GM18502 (cell line): ENCODE results near the gene VDAC2.
"Not testable (repeated sequence)": the region's sequence is repeated elsewhere in the genome, so short reads cannot be mapped to it uniquely, and the experiment has no call there.

Experiments used
- ATAC-seq: cut with Tn5 transposase; IDR thresholded peaks from one replicate; pipeline ENCODE4 v1.9.1; 2021; ENCODE audit warnings: mild to moderate bottlenecking; ENCODE audit not compliant: unreplicated experiment, poor library complexity

VDAC2 gene, protein sequence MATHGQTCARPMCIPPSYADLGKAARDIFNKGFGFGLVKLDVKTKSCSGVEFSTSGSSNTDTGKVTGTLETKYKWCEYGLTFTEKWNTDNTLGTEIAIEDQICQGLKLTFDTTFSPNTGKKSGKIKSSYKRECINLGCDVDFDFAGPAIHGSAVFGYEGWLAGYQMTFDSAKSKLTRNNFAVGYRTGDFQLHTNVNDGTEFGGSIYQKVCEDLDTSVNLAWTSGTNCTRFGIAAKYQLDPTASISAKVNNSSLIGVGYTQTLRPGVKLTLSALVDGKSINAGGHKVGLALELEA

DNA sequence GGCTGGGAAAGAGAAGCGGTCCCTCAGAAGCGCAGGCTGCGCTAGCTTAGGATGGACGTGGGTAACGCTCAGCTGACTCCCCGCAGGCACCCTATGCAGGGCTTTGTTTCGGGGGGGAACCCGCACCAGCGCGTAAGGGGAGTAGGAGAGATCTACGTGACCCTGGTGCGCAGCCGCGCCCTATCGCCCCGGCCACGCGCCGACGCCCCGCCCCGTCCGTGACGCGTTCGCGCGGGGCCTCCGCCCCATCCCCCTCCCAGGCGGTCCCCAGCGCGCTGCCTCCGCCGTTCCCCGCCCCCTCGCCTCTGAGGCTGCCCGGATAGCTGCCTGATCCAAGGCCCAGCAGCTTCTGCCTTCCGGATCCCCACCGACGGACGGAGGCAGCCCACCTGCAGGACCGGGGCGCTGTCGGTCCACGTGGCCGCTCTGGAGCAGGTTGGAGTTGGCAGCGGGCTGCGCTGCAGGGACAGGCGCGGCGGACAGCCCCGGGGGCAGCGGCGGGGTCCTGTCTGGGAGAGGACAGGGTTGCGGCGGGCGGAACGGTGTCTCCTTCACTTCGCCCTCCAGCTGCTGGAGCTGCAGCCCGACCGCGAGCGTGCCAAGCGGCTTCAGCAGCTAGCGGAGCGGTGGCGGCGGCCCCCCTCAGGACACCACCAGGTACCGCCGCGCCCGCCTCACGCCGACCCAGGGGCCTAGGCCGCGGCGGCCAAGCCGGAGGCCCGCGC, at the start of gene VDAC2:
Gene VDAC2 (plus strand): TSS at position 515 of the 725 bp plus-strand sequence. CDS start 363 bp downstream, outside the sequence.
- peak; percentile 90 for ATAC-seq

DNA sequence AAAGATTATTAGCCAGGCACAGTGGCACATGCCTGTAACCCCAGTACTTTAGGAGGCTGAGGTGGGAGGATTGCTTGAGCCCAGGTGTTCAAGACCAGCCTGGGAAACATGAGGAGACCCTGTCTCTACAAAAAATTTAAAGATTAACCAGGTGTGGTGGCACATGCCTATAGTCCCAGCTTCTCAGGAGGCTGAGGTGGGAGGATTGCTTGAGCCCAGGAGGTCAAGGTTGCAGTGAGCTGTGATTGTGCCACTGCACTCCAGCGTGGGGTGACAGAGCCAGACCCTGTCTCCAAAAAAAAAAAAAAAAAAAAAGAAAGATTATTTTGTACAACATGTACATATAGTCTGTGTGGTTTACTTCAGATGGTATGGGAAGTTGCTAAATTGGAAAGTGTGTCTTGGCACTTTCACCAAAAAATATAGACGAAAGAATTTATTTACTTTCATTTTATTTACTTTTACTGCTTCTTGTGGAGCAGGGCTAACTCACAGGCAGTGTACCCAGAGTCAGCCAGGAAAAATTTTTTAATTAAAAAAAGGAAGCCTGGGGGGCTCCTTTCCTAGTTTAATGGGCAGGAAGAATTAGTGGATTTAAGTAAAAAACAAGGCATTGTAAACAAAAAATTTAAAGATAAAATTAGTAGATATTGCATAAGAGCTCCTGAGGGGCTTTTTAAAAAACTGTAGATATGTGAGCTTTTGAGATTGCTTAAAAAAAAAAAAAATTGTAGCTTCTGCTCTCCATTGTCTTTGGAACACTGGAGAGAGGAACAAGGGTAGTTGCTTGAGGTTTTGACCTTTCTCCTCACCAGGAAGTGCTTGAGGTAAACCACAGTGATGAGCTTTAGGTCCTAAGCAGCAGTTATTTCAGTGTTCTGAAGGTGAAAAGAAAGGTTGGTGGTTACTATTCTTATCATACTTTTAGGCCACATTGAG, 44.6 kb upstream of the VDAC2 start:
- peak; percentile 91 for ATAC-seq

DNA sequence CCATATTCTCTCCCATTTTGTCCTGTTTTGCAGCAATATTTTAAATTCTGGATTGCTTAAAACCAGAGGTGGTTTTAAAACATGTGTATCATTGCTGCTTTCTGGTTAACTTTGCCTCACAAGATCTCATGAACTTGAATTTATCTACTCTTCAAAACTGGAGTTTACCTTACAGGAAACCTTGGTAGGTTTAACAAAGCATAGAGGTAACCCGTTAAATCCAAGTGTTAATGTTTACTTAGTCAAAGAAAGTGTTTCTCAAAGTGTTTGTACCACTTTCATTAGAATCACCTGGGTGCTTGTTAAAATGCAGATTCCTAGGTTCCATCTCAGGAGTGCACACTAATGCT, 44.0 kb upstream of the VDAC2 start:
- peak; percentile 20 for ATAC-seq

DNA sequence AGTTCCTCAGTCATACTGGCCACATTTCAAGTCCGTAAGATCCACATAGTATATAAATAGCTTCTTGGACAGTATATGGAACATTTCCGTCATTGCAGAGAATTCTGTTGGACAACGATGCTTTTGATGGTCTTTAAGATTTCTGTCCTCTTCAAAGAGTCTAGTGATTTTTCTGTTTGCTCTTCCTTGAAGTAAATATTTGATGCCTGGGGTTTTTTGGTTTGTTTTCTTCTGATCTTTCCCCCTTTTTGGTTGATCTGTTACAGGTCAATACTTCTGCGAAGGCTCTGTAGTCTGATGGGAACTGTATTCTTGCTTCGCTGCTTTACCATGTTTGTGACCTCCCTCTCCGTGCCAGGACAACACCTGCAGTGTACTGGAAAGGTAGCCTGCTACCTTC, 42.3 kb upstream of the VDAC2 start:
- ATAC-seq: no peak

DNA sequence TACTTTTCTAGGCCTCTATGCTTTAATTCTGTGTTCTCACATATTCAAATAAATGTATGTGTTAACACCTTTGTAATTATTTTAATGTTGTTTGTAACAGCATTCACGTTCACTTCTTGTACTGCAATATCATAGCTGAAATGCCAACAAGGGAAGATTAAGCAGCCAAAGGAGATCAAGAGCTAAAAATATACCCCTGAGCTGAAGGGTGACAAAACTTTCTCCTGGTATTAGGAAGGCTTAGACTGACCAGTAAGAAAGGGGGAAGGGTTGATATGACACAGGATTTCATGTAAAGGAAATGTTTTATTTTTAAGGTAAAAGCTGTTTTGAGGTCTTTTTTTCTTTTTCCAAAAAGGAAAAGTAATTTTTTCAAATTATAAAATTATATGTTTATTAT, 40.4 kb upstream of the VDAC2 start:
- no peak for ATAC-seq

DNA sequence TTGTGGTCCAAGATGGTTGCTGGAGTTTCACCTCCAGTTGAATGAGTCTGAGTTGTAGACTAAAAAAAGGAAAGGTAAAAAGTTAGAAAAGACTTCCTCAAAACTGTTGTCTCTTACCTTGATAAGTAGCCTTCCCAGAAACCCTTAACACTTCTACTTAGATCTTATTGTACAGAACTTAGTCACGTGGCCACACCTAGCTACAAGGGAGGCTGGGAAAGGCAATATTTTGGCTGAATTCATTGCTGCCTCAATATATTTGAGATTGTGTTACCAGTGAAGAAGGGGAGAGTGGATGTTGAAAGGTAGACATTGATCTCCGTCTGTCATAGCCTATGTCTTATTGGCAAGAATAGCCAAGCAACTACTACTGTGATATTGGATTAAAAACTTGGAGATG, 35.5 kb upstream of the VDAC2 start:
- no peak for ATAC-seq

DNA sequence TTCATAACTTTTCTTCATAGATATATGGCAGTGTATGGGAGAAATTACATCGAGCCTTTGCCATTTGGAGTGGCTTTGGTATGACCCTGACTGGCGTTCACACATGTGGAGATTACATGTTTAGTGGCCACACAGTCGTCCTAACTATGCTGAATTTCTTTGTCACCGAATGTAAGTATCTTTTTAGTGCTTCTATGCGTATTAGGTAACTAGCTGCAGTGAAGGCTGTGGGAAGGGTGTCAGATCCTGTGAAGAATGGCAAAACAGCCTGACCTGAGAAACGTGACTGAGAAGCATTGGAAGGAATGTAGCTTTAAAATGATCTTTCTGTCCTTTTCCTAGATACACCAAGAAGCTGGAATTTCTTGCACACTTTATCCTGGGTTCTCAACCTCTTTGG, 34.5 kb upstream of the VDAC2 start:
- ATAC-seq: no peak

DNA sequence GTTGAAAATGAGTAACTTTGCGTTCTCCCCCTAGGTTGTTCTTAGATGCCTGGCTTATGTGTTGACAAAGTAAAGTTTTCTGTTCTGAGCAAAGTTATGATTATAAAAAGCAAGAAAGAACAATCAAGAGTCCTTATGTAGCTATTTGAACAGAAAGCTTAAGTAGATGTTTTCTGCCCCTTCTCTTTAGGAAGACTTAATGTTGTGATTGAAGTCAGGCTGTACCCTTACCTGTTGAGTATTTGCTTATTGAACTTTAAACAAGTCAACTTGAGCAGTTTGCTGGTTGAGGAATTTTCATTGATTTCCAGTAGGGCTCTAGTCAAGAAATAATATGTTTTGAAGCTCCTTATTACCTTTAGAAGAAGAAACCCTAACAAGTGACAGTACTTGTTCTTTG, 33.9 kb upstream of the VDAC2 start:
- ATAC-seq: no peak

DNA sequence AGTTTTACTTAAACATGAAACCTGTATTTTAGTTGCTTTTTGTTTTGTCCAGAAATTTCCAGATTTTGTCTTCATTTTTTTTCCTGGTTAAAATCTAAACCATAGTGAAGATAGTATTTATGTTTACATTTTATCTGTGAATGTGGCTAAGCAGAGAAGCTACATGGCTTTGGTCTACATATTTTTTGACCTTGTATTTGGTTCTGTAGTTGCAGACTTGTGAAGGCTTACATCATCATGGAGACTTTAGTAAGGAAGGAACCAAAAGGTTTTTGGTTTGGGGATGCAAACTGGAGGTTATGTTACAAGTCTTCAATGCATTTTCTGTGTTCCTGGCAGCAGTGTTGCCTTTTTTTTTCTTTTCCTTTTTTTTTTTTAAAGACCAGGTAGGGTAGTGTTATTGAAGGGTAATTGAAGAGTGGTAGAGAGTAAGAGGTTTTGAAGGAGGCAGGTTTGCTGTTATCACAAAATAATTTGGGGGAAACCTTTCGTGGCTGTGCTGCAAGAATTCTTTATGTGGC, 30.9 kb upstream of the VDAC2 start:
- ATAC-seq: no peak

DNA sequence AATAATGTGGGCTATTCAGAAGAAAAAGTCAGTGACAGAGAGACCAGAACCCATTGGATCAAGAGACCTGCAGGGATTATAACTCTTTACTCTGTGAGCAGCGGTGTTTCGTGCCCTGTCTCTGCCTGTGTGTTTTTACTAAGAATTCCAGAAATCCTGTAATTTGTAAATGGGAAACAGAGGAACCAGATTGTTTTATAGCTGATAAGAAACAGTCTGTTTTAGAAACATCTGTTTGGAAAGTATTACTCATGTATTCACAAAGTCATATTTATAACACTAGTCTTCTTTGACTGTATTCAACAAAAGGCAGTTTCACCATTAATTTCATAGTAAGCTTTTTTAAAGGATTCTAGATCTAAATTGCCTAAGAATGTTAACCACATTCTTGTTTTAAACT, 30.0 kb upstream of the VDAC2 start:
- ATAC-seq: no peak

DNA sequence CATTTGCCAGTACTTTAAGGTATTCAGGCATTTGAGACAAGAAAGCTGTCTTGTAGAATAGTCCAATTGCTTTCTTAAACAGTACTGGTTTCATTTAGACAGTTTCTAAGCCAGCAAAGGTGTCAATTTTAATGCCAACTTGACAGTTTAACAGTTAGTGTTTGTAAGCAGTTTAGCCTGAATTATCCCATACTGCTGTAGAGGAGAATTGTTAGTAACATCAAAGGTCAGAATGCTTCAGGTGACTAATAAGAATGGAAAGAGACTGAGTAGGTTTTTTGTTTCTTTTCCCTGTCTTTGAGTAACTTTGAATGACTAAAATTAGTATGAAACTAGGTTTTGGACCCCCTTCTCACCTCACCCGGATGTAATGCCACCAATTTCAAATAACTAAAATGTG, 29.5 kb upstream of the VDAC2 start:
- ATAC-seq: no peak

DNA sequence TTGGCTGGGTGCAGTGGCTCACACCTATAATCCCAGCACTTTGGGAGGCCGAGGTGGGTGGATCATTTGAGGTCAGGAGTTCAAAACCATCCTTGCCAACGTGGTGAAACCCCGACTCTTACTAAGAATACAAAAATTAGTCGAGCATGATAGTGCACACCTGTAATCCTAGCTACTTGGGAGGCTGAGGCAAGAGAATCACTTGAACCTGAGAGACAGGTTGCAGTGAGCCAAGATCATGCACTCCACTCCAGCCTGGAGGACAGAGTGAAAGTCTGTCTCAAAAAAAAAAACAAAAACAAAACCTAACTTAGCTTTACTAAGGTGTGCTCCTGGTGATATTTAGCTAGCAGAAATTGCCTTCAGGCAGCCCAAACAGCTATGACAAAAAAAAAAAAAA, 24.3 kb upstream of the VDAC2 start:
- no peak for ATAC-seq

DNA sequence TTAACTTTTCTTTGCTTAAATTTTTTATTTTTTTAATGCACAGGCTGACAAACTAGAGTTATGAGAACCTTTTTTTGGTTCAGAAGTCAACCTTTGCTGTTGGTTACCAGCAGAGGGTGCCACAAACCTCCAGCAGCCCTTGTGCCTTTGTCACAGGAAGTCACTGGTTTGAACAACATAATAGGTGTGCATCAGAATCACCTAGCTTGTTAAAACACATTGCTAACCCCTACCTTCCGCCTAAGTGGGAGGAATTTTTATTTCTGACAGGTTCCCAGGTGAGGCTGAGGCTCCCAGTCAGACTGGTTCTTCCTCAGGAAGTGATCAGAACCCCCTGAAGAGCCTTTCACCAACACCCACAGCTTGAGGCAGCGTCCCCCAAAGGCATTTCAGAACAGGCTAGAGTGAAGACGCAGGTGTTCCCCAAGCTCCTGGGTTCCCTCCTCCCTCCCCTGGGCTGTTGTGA, 22.6 kb upstream of the VDAC2 start:
- ATAC-seq: no peak

DNA sequence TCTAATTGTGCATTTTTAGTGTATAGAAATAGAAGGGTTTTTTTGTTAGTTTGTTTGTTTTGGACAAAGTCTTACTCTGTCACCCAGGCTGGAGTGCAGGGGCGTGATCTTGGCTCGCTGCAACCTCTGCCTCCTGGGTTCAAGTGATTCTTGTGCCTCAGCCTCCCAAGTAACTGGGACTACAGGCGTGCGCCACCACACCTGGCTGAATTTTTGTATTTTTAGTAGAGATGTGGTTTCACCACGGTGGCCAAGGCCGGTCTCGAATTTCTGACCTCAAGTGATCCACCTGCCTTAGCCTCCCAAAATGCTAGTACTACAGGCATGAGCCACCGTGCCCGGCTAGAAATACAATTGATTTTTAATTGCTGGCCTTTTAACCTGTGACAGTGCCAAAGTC, 22.1 kb upstream of the VDAC2 start:
- not testable (repeated sequence) for ATAC-seq

DNA sequence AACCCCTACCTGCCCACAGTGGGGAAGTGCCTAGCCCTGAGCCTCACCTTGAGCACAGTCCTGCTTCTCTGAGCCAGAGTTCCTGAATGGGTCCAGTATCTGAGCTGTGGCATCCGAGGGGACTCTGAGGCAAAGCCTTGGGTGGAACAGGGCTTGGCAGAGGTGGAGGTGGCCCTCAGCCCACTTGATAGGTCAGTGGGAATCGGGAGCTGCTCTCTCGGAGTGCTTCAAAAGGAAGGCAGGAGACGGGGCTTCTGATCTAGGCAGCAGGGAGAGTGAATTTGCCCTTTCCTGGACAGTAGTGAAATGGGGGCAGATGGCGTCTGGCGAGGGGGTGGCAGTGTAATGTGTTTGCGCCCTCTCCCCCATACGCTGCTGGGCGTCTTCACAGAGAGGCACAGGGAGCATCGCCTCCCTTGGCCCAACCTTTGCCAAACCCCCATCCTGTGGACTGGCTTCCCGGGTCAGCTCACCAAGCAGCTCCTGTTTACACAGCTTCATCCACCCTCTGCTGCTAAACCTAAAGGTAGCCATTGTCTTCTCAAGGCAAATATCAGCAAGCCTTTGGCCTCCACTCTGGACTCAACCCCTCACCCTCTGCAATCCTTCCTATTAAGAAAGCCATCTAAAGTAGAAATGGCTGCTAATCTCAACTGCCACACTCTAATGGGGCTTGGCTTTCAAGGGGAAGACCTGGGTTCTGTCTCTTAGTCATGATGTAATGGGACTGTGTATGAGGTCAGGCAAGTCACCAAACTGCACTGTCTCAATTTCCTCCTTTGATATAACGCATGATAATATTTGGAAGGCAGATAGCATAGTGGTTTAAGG, 21.1 kb upstream of the VDAC2 start:
- ATAC-seq: no peak

DNA sequence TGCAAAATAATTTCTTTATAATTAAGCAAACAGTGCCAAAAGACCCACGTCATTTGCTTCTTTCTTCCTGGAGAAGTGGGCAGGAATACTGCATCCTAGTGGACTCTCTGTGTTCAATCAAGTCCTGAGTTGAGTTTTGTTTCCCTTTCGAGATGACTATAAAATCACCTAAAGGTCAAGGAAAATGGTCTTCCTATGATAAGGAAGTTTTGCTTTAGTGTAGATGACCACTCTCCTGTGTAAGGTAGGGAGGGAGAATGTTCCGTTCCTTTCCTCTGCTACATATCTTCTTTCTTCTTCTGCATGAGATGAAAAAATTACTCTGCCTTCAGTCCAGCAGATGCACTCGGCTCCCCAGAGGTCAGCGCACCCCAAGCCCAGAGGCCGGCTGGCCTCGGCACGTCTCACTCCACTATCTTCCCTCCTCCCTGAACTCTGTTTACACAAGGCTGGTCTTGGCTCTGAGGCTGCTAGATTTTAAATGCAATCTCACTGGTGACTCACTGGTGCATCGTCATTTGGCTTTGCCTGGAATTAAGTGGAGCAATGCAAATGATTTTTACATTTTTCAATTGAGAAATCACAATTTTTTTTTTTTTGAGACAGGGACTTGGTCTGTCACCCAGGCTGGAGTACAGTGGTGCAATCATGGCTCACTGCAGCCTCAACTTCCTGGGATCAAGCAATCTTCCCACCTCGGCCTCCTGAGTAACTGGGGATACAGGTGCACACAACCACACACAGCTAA, 18.6 kb upstream of the VDAC2 start:
- ATAC-seq: no peak

DNA sequence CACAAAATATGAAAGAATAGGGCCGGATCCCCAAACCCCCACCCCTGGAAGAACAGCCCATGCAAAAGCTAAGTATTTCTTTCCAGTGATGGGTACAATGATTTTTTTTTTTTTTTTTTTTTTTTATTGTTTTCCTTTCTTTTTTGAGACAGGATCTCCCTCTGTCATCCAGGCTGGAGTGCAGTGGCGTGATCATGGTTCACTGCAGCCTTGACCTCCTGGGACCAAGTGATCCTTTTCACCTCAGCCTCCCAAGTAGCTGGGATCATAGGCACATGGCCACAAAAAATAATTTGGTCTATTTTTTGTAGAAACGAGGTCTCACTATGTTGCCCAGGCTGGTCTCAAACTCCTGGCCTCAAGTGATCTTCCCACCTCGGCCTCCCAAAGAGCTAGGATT, 16.0 kb upstream of the VDAC2 start:
- not testable (repeated sequence) for ATAC-seq

DNA sequence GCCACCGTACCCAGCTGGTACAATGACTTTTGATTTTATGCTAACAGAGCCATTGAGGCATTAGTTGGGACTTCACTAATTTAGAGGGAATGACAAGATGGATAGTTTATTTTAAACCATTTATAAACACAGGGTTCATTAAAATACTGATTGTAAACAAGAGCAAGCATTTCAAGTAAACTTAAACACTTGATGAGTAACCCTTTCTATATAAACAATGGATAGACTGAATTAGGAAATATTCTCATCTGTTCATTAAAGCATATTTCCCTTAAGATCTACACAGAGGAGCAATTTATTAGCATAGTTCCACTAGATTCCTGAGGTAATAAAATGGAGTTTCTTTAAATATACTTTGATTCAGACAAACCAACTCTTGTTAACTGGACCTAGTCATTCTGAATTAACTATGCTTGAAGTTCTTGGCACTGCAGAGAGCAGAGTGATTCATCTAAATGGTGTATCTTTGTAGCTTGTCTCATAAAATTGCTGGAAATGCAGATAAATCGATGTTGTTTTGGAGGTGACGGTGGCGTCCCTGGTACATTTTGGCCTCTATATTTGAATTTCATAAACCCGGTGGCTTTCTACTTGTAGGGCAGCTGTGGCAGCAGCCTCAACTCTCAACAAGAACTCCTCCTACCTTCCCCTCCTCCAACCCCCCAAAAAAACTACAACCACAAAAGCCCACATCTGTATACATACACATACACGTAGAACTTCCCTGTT, 15.4 kb upstream of the VDAC2 start:
- no peak for ATAC-seq
